ENCODE results near the gene MINDY2.

MINDY2 gene

GRCh38 chr15:58862326-58862725, 91.2 kb downstream of the MINDY2 start:
- Histone ChIP-seq H3K9ac (ENCODE audit: insufficient read length) (no peak overlapping the region), H3K27ac (no peak overlapping the region), H3K4me3 (no peak overlapping the region), H3K36me3 (ENCODE audit: insufficient read depth, low read length) (no peaks in the 10 kb centered on the region), H3K9me3 (ENCODE audit: low read depth, low read length) (no peaks in the 10 kb centered on the region)
- no peak for DNase-seq (ENCODE audit: low read depth, low spot score)
- TF ChIP-seq FOXP2 (optimal IDR thresholded peaks at IDR 0.05; ENCODE audit: control extremely low read depth, extremely low read length, insufficient read depth) = no peak
- TF ChIP-seq POLR2AphosphoS5 (IDR thresholded peaks at IDR 0.05; ENCODE audit: borderline replicate concordance, low read depth, low read length) = no peak
- TF ChIP-seq EZH2 (IDR thresholded peaks at IDR 0.05) = no peak

- DNase-seq (ENCODE audit: low read depth, low spot score) = no peak
- no peaks in the 10 kb centered on the region for H3K36me3 ChIP-seq (ENCODE audit: insufficient read depth, low read length)
- H3K4me3 ChIP-seq = no peak overlapping the region
- H3K9ac ChIP-seq (ENCODE audit: insufficient read length) = no peak overlapping the region
- H3K9me3 ChIP-seq (ENCODE audit: low read depth, low read length) = no peaks in the 10 kb centered on the region
- H3K27ac ChIP-seq = no peak overlapping the region
- no peak for TF ChIP-seq POLR2AphosphoS5 (IDR thresholded peaks at IDR 0.05; ENCODE audit: borderline replicate concordance, low read depth, low read length)
- TF ChIP-seq EZH2 (IDR thresholded peaks at IDR 0.05) = no peak
- no peak for TF ChIP-seq FOXP2 (optimal IDR thresholded peaks at IDR 0.05; ENCODE audit: control extremely low read depth, extremely low read length, insufficient read depth)
Measured at GRCh38 chr15:58864602-58865424, 93.7 kb downstream of the MINDY2 start.

GRCh38 chr15:58865425-58865880, 94.4 kb downstream of the MINDY2 start:
- Histone ChIP-seq H3K36me3 (ENCODE audit: insufficient read depth, low read length) (no peaks in the 10 kb centered on the region), H3K9ac (ENCODE audit: insufficient read length) (no peak overlapping the region), H3K27ac (no peak overlapping the region), H3K9me3 (ENCODE audit: low read depth, low read length) (no peaks in the 10 kb centered on the region), H3K4me3 (no peak overlapping the region)
- DNase-seq (ENCODE audit: low read depth, low spot score) = no peak
- no peak for TF ChIP-seq POLR2AphosphoS5 (IDR thresholded peaks at IDR 0.05; ENCODE audit: borderline replicate concordance, low read depth, low read length)
- no peak for TF ChIP-seq FOXP2 (optimal IDR thresholded peaks at IDR 0.05; ENCODE audit: control extremely low read depth, extremely low read length, insufficient read depth)
- TF ChIP-seq EZH2 (IDR thresholded peaks at IDR 0.05) = no peak

- H3K9ac ChIP-seq (ENCODE audit: insufficient read length) = no peak overlapping the region
- no peak overlapping the region for H3K4me3 ChIP-seq
- no peak overlapping the region for H3K27ac ChIP-seq
- no peak for TF ChIP-seq POLR2AphosphoS5 (IDR thresholded peaks at IDR 0.05; ENCODE audit: borderline replicate concordance, low read depth, low read length)
- TF ChIP-seq EZH2 (IDR thresholded peaks at IDR 0.05) = no peak
- TF ChIP-seq FOXP2 (optimal IDR thresholded peaks at IDR 0.05; ENCODE audit: control extremely low read depth, extremely low read length, insufficient read depth) = no peak
- no peaks in the 10 kb centered on the region for H3K9me3 ChIP-seq (ENCODE audit: low read depth, low read length)
- H3K36me3 ChIP-seq (ENCODE audit: insufficient read depth, low read length) = no peaks in the 10 kb centered on the region
- DNase-seq (ENCODE audit: low read depth, low spot score) = no peak
Measured at GRCh38 chr15:58867926-58868325, 96.8 kb downstream of the MINDY2 start.

- Histone ChIP-seq H3K27ac (no peak overlapping the region), H3K36me3 (ENCODE audit: insufficient read depth, low read length) (no peaks in the 10 kb centered on the region), H3K4me3 (no peak overlapping the region), H3K9me3 (ENCODE audit: low read depth, low read length) (no peaks in the 10 kb centered on the region), H3K9ac (ENCODE audit: insufficient read length) (no peak overlapping the region)
- TF ChIP-seq EZH2 (IDR thresholded peaks at IDR 0.05) (no peak), FOXP2 (optimal IDR thresholded peaks at IDR 0.05; ENCODE audit: control extremely low read depth, extremely low read length, insufficient read depth) (no peak), POLR2AphosphoS5 (IDR thresholded peaks at IDR 0.05; ENCODE audit: borderline replicate concordance, low read depth, low read length) (no peak)
- no peak for DNase-seq (ENCODE audit: low read depth, low spot score)
Measured at GRCh38 chr15:58870451-58870850, 99.3 kb downstream of the MINDY2 start.

GRCh38 chr15:58873267-58873666, 102.2 kb downstream of the MINDY2 start:
- no peak for DNase-seq (ENCODE audit: low read depth, low spot score)
- no peak for TF ChIP-seq POLR2AphosphoS5 (IDR thresholded peaks at IDR 0.05; ENCODE audit: borderline replicate concordance, low read depth, low read length)
- Histone ChIP-seq H3K27ac (no peak overlapping the region), H3K9ac (ENCODE audit: insufficient read length) (no peak overlapping the region), H3K9me3 (ENCODE audit: low read depth, low read length) (no peaks in the 10 kb centered on the region), H3K36me3 (ENCODE audit: insufficient read depth, low read length) (peaks cover 6% of the 10 kb centered on the region; the same call in 1 of the 2 replicates), H3K4me3 (no peak overlapping the region)

- Histone ChIP-seq H3K9me3 (ENCODE audit: low read depth, low read length) (no peaks in the 10 kb centered on the region), H3K4me3 (no peak overlapping the region), H3K27ac (no peak overlapping the region), H3K36me3 (ENCODE audit: insufficient read depth, low read length) (peaks cover 27% of the 10 kb centered on the region), H3K9ac (ENCODE audit: insufficient read length) (no peak overlapping the region)
- TF ChIP-seq EZH2 (IDR thresholded peaks at IDR 0.05) = no peak
- TF ChIP-seq POLR2AphosphoS5 (IDR thresholded peaks at IDR 0.05; ENCODE audit: borderline replicate concordance, low read depth, low read length) = no peak
- TF ChIP-seq FOXP2 (optimal IDR thresholded peaks at IDR 0.05; ENCODE audit: control extremely low read depth, extremely low read length, insufficient read depth) = no peak
- no peak for DNase-seq (ENCODE audit: low read depth, low spot score)
Measured at GRCh38 chr15:58875343-58875742, 104.2 kb downstream of the MINDY2 start.

- H3K9me3 ChIP-seq (ENCODE audit: low read depth, low read length) = no peaks in the 10 kb centered on the region
- TF ChIP-seq POLR2AphosphoS5 (IDR thresholded peaks at IDR 0.05; ENCODE audit: borderline replicate concordance, low read depth, low read length) = no peak
- TF ChIP-seq FOXP2 (optimal IDR thresholded peaks at IDR 0.05; ENCODE audit: control extremely low read depth, extremely low read length, insufficient read depth) = no peak
- no peak for TF ChIP-seq EZH2 (IDR thresholded peaks at IDR 0.05)
- no peak for DNase-seq (ENCODE audit: low read depth, low spot score)
- no peak overlapping the region for H3K27ac ChIP-seq
- peaks cover 37% of the 10 kb centered on the region for H3K36me3 ChIP-seq (ENCODE audit: insufficient read depth, low read length)
- H3K9ac ChIP-seq (ENCODE audit: insufficient read length) = no peak overlapping the region
- no peak overlapping the region for H3K4me3 ChIP-seq
Measured at GRCh38 chr15:58876306-58877106, 105.4 kb downstream of the MINDY2 start.
